ENCODE results near the gene HECTD4. TPM values are rescaled to one million over a fixed set of nuclear protein-coding genes. Genes with fewer than 3 reads are reported as not detected.

Gene HECTD4
- total RNA-seq, 1 experiment from 2014 or later = 30.0 TPM

DNA sequence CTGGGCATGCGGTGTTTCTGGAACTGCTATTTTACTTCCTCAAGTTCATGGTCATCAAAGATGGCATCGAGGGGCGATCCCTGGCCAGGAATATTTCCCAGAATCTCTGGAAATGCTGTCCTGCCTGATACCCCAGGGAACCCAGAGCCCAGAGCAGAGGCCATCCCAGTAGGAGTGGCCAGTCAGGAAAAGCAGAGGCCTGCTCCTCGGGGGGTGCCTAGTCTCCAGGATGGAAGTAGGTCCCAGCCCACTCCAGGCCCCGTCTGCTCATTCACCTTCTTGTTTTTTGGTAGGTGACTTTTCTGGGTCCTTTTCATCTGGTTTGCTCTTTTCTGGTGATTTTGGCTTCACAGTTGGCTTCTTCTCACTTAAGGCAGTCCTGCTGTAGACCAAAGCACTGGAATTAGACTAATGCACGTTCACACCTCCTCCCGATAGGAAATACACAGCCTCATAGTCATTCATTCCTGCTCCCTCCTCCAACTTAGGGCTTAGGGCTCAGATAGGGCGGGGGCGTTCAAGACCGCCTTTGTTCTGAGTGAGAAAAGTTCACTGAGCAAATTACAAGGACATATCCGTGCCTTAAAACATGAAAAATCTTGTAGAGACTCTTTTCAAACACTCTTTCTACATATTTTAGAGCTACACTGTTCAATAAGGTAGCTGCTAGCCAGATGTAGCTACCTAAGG, 205.8 kb downstream of the HECTD4 start:
- Histone ChIP-seq H3K4me1 (ENCODE audit: insufficient read depth, low read length) (no peaks in the 10 kb centered on the region), H4K5ac (ENCODE audit: insufficient read length, low read depth, low read length) (no peak overlapping the region), H3K4ac (ENCODE audit: low read depth, low read length) (no peak overlapping the region), H3K79me1 (ENCODE audit: insufficient read depth, low read depth, low read length, poor library complexity, severe bottlenecking) (no peaks in the 10 kb centered on the region), H2AFZ (ENCODE audit: low read length) (no peak overlapping the region), H4K91ac (ENCODE audit: insufficient read length, low read depth, low read length) (no peak overlapping the region), H2BK15ac (ENCODE audit: low read depth, low read length) (no peak overlapping the region), H3K23me2 (ENCODE audit: insufficient read length, low read depth, low read length, poor library complexity, severe bottlenecking) (no peaks in the 10 kb centered on the region), H3K27me3 (ENCODE audit: insufficient read depth, low read length) (no peaks in the 10 kb centered on the region), H4K8ac (replicated peaks; ENCODE audit: insufficient read length, low read depth, low read length) (no peak overlapping the region), H2AK5ac (ENCODE audit: insufficient read length, low read length) (no peak overlapping the region), H3K9me3 (ENCODE audit: control insufficient read depth, low read depth, low read length) (no peaks in the 10 kb centered on the region), H3K14ac (ENCODE audit: insufficient read depth, low read length) (no peak overlapping the region), H2BK20ac (ENCODE audit: low read depth, low read length, poor library complexity, severe bottlenecking) (no peak overlapping the region), H3K18ac (ENCODE audit: insufficient read length, low read depth, low read length) (no peak overlapping the region), H3K23ac (ENCODE audit: insufficient read length, low read depth, low read length) (no peak overlapping the region), H4K20me1 (ENCODE audit: control insufficient read depth, insufficient read depth, insufficient read length) (no peaks in the 10 kb centered on the region), H3K79me2 (ENCODE audit: insufficient read depth, low read length) (no peaks in the 10 kb centered on the region), H3K56ac (ENCODE audit: insufficient read length, low read depth, low read length) (no peak overlapping the region), H3K27ac (ENCODE audit: insufficient read length, low read depth, low read length) (no peak overlapping the region), H3K4me2 (ENCODE audit: insufficient read depth, insufficient read length, low read length) (no peak overlapping the region), H2BK12ac (ENCODE audit: insufficient read length, low read depth, low read length) (no peak overlapping the region), H3K9ac (ENCODE audit: extremely low read depth, insufficient read length, low read length) (no peak overlapping the region), H2BK5ac (ENCODE audit: insufficient read length, low read length) (no peak overlapping the region), H3T11ph (ENCODE audit: low read length) (no peak overlapping the region), H2BK120ac (ENCODE audit: low read depth, low read length, poor library complexity, severe bottlenecking) (no peak overlapping the region)
- no peaks in the 10 kb centered on the region for H3K9me3 Mint-ChIP-seq
- no peaks in the 10 kb centered on the region for H3K27me3 Mint-ChIP-seq (ENCODE audit: low read depth)
- no peak overlapping the region for H3K4me3 Mint-ChIP-seq
- H3K4me1 Mint-ChIP-seq = 0 out of 4 replicates have a peak, but pooled peaks cover 3% of the 10 kb centered on the region in 2 experiments
- WGBS (ENCODE audit: extremely low coverage, insufficient read length, low lambda C conversion rate) = no CpG with 5 or more reads among the region's 11 CpGs
- H3K27ac Mint-ChIP-seq = peak overlapping the region; percentile 7 to 79 (median 37); a peak in 3 of 7 replicates
- no peak for DNase-seq
- TF ChIP-seq, protein P1, sequence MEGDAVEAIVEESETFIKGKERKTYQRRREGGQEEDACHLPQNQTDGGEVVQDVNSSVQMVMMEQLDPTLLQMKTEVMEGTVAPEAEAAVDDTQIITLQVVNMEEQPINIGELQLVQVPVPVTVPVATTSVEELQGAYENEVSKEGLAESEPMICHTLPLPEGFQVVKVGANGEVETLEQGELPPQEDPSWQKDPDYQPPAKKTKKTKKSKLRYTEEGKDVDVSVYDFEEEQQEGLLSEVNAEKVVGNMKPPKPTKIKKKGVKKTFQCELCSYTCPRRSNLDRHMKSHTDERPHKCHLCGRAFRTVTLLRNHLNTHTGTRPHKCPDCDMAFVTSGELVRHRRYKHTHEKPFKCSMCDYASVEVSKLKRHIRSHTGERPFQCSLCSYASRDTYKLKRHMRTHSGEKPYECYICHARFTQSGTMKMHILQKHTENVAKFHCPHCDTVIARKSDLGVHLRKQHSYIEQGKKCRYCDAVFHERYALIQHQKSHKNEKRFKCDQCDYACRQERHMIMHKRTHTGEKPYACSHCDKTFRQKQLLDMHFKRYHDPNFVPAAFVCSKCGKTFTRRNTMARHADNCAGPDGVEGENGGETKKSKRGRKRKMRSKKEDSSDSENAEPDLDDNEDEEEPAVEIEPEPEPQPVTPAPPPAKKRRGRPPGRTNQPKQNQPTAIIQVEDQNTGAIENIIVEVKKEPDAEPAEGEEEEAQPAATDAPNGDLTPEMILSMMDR (conservative IDR thresholded peaks at IDR 0.05) = no peak
- H3K36me3 Mint-ChIP-seq (ENCODE audit: insufficient read depth in 1 of 3, low read depth in 3 of 3) = peaks cover 21 to 52% (median 40%) of the 10 kb centered on the region in 3 experiments

Measured in H9 (cell line).